Activated CD4-positive, CD25-positive, alpha-beta regulatory T cell treated with anti-CD3 and anti-CD28 coated beads, Interleukin-2, amount 50 U/mL, for 16 hours (primary cell): Measurements from ENCODE around the gene RAC2.

Experiments used
- DNase-seq: peaks from one replicate; pipeline ENCODE4 v3.0.0-alpha.2; 2020; ENCODE audit warnings: low read depth, low spot score

The RAC2 gene

GRCh38 chr22:37176464-37177061 is 67.5 kb downstream of the RAC2 start:
- no peak for DNase-seq

- no peak for DNase-seq
Observed at GRCh38 chr22:37175414-37176281, 68.4 kb downstream of the RAC2 start.
